ENCODE data around the gene FSTL4. TPM values are rescaled to one million over a fixed set of nuclear protein-coding genes. Genes with fewer than 3 reads are reported as not detected.

FSTL4 gene
- total RNA-seq, 2 donors from 2014 or later, result 4.4 to 5.5 TPM

DNA sequence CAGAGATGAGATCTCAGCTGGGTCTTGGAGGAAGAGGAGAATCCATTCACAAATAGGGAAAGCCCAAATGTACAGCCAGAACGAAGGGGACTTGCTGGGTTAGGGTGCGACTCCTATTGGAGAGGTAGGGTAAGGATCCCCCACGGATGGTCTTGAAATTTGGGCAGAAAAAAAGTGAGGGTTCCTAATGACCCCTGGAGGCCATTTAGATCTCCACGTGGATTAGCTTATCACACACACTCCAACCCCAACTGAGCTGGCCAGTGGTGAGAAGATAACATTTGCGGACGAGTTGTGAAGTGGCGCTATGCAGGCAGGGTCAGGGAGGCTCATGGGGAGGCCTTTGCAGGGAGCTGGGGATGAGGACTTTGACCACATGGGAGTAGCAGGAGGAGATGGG lies 86.0 kb downstream of the FSTL4 start:
- Mint-ChIP-seq H3K27me3 (ENCODE audit: insufficient read depth) (peaks cover 52% of the 10 kb centered on the region), H3K4me3 (no peak overlapping the region), H3K9me3 (no peaks in the 10 kb centered on the region), H3K36me3 (ENCODE audit: low read depth) (no peaks in the 10 kb centered on the region), H3K27ac (no peak overlapping the region), H3K4me1 (peaks cover 51% of the 10 kb centered on the region)
- Histone ChIP-seq H3K9me3 (ENCODE audit: control insufficient read depth, low read length) (no peaks in the 10 kb centered on the region), H3K9ac (ENCODE audit: extremely low read depth, low read length, poor library complexity, severe bottlenecking) (no peak overlapping the region), H3K4me3 (ENCODE audit: low read length) (no peak overlapping the region), H3K27ac (ENCODE audit: low read depth, low read length) (no peak overlapping the region), H3K36me3 (ENCODE audit: control insufficient read depth, insufficient read depth, low read length) (no peaks in the 10 kb centered on the region), H3K27me3 (ENCODE audit: control insufficient read depth, insufficient read depth, low read length, poor library complexity, severe bottlenecking) (peaks cover 11% of the 10 kb centered on the region), H3K4me1 (ENCODE audit: control insufficient read depth, insufficient read depth, low read length) (peaks cover 23% of the 10 kb centered on the region)
- WGBS, 2 experiments (ENCODE audit: insufficient coverage in 1 of 2, insufficient read length in 1 of 2), result 81 to 94% methylated on average over 6 to 7 of the region's 7 CpGs
- TF ChIP-seq, protein P1, sequence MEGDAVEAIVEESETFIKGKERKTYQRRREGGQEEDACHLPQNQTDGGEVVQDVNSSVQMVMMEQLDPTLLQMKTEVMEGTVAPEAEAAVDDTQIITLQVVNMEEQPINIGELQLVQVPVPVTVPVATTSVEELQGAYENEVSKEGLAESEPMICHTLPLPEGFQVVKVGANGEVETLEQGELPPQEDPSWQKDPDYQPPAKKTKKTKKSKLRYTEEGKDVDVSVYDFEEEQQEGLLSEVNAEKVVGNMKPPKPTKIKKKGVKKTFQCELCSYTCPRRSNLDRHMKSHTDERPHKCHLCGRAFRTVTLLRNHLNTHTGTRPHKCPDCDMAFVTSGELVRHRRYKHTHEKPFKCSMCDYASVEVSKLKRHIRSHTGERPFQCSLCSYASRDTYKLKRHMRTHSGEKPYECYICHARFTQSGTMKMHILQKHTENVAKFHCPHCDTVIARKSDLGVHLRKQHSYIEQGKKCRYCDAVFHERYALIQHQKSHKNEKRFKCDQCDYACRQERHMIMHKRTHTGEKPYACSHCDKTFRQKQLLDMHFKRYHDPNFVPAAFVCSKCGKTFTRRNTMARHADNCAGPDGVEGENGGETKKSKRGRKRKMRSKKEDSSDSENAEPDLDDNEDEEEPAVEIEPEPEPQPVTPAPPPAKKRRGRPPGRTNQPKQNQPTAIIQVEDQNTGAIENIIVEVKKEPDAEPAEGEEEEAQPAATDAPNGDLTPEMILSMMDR (conservative IDR thresholded peaks at IDR 0.05), result peak; percentile 41
- DNase-seq, result no peak

GRCh38 chr5:133525126-133525525 lies 87.2 kb downstream of the FSTL4 start:
- peaks cover 40% of the 10 kb centered on the region for H3K4me1 Mint-ChIP-seq
- 86 to 92% methylated on average over 3 of the region's 3 CpGs for WGBS, 2 experiments (ENCODE audit: insufficient coverage in 1 of 2, insufficient read length in 1 of 2)
- H3K9me3 ChIP-seq (ENCODE audit: control insufficient read depth, low read length), result no peaks in the 10 kb centered on the region
- H3K4me3 Mint-ChIP-seq, result no peak overlapping the region
- no peak overlapping the region for H3K27ac Mint-ChIP-seq
- peaks cover 11% of the 10 kb centered on the region for H3K27me3 ChIP-seq (ENCODE audit: control insufficient read depth, insufficient read depth, low read length, poor library complexity, severe bottlenecking)
- peaks cover 14% of the 10 kb centered on the region for H3K4me1 ChIP-seq (ENCODE audit: control insufficient read depth, insufficient read depth, low read length)
- H3K27me3 Mint-ChIP-seq (ENCODE audit: insufficient read depth), result peaks cover 55% of the 10 kb centered on the region
- no peak overlapping the region for H3K4me3 ChIP-seq (ENCODE audit: low read length)
- H3K27ac ChIP-seq (ENCODE audit: low read depth, low read length), result no peak overlapping the region
- H3K36me3 ChIP-seq (ENCODE audit: control insufficient read depth, insufficient read depth, low read length), result no peaks in the 10 kb centered on the region
- H3K9me3 Mint-ChIP-seq, result no peaks in the 10 kb centered on the region
- DNase-seq, result no peak
- H3K9ac ChIP-seq (ENCODE audit: extremely low read depth, low read length, poor library complexity, severe bottlenecking), result no peak overlapping the region
- H3K36me3 Mint-ChIP-seq (ENCODE audit: low read depth), result no peaks in the 10 kb centered on the region
- TF ChIP-seq, protein P1 (conservative IDR thresholded peaks at IDR 0.05), result no peak

DNA sequence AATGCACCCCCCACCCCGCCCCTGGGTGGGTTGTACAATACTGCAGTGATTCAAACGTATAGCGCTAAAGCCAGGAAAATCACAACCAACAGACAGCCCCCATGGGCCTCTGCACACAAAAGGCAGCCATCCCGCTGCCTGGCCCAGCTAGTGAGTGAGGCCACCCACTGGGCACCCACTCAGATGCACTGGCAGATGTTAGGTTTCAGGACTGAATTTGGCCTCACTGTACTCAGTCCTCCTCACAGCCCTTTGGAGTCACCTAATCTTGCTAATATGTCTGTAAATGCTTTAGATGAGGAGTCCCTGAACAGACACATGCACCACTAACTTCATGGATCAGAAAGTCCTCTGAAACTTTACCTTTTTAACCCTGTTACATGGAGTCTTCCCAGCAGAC lies 87.7 kb downstream of the FSTL4 start:
- TF ChIP-seq, protein P1 (conservative IDR thresholded peaks at IDR 0.05), result no peak
- peaks cover 11% of the 10 kb centered on the region for H3K4me1 ChIP-seq (ENCODE audit: control insufficient read depth, insufficient read depth, low read length)
- WGBS, 2 experiments (ENCODE audit: insufficient coverage in 1 of 2, insufficient read length in 1 of 2), result 86% methylated on average over 4 of the region's 4 CpGs; no CpG with 5 or more reads in 1 of the 2 experiments

More for the DNA sequence above, 87.7 kb downstream of the FSTL4 start:
- no peak overlapping the region for H3K4me3 Mint-ChIP-seq
- H3K4me1 Mint-ChIP-seq, result peaks cover 35% of the 10 kb centered on the region
- H3K27me3 Mint-ChIP-seq (ENCODE audit: insufficient read depth), result peaks cover 57% of the 10 kb centered on the region
- Histone ChIP-seq H3K9me3 (ENCODE audit: control insufficient read depth, low read length) (no peaks in the 10 kb centered on the region), H3K9ac (ENCODE audit: extremely low read depth, low read length, poor library complexity, severe bottlenecking) (no peak overlapping the region), H3K27me3 (ENCODE audit: control insufficient read depth, insufficient read depth, low read length, poor library complexity, severe bottlenecking) (peaks cover 11% of the 10 kb centered on the region), H3K36me3 (ENCODE audit: control insufficient read depth, insufficient read depth, low read length) (no peaks in the 10 kb centered on the region), H3K27ac (ENCODE audit: low read depth, low read length) (peak overlapping the region; percentile 27), H3K4me3 (ENCODE audit: low read length) (no peak overlapping the region)
- no peak for DNase-seq
- no peak overlapping the region for H3K27ac Mint-ChIP-seq
- no peaks in the 10 kb centered on the region for H3K36me3 Mint-ChIP-seq (ENCODE audit: low read depth)
- H3K9me3 Mint-ChIP-seq, result no peaks in the 10 kb centered on the region
